Globus pallidus (tissue), 1 donor: ENCODE measurements around the gene SH2D7.

Experiments
- DNase-seq: peaks from one replicate; pipeline ENCODE4 v3.0.0-alpha.2; 2015; ENCODE audit warnings: low spot score

The SH2D7 gene

GRCh38 chr15:78061963-78062427, 30.4 kb upstream of the SH2D7 start:
- no peak for DNase-seq

GRCh38 chr15:78063217-78063616, 29.1 kb upstream of the SH2D7 start:
- no peak for DNase-seq

GRCh38 chr15:78063970-78064385, 28.4 kb upstream of the SH2D7 start:
- no peak for DNase-seq

- DNase-seq = no peak
Measured at GRCh38 chr15:78064544-78064943, 27.8 kb upstream of the SH2D7 start.

- DNase-seq = peak; percentile 61
Measured at GRCh38 chr15:78065284-78065872, 27.0 kb upstream of the SH2D7 start.

- no peak for DNase-seq
Measured at GRCh38 chr15:78065973-78066946, 26.1 kb upstream of the SH2D7 start.

GRCh38 chr15:78067328-78068228, 24.8 kb upstream of the SH2D7 start:
- no peak for DNase-seq

GRCh38 chr15:78069052-78069414, 23.3 kb upstream of the SH2D7 start:
- no peak for DNase-seq

GRCh38 chr15:78069462-78070029, 22.8 kb upstream of the SH2D7 start:
- no peak for DNase-seq

GRCh38 chr15:78070049-78070700, 22.2 kb upstream of the SH2D7 start:
- no peak for DNase-seq

- no peak for DNase-seq
Measured at GRCh38 chr15:78071383-78071782, 21.0 kb upstream of the SH2D7 start.

GRCh38 chr15:78072080-78072892, 20.1 kb upstream of the SH2D7 start:
- DNase-seq = peak; percentile 66

GRCh38 chr15:78073046-78073787, 19.1 kb upstream of the SH2D7 start:
- DNase-seq = no peak

- no peak for DNase-seq
Measured at GRCh38 chr15:78075490-78076230, 16.7 kb upstream of the SH2D7 start.

GRCh38 chr15:78076231-78077052, 15.9 kb upstream of the SH2D7 start:
- no peak for DNase-seq

GRCh38 chr15:78077053-78077870, 15.1 kb upstream of the SH2D7 start, which contains the start of gene TBC1D2B:
Gene TBC1D2B (minus strand): TSS chr15:78077711. CDS start chr15:78077652, 59 bp downstream.
- DNase-seq = peak; percentile 60

- no peak for DNase-seq
Measured at GRCh38 chr15:78077871-78078210, 14.5 kb upstream of the SH2D7 start.
